GM10847 (cell line): ENCODE data around the gene PES1.

ENCODE experiments used
- POLR2A ChIP-seq: IDR thresholded peaks from 2 replicates; pipeline ENCODE4 v1.6.1; 2011; ENCODE audit not compliant: insufficient read length; ENCODE audit errors: extremely low read depth

PES1 gene

GRCh38 chr22:30612789-30613188 is 21.1 kb upstream of the PES1 start:
- TF ChIP-seq POLR2A = no peak

DNA sequence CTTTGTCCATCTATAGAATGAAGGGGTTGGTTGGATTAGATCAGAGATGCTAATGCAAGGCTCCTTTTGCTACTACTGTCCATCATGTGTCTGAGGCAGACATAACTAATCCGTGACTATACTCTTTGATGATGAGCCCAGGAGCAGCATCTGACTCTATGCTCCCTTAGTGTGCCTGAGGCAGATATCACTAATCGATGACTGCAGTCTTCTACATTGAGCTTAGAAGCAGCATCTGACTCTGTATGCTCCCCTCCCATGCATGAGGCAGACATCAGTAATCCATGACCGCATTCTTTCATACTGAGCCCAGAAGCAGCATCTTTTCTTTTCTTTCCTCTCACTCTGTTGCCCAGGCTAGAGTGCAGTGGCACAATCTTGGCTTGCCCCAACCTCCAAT is 19.5 kb upstream of the PES1 start:
- TF ChIP-seq POLR2A = no peak

- no peak for TF ChIP-seq POLR2A
Observed at GRCh38 chr22:30610299-30610698, 18.6 kb upstream of the PES1 start.

- no peak for TF ChIP-seq POLR2A
Observed at GRCh38 chr22:30609260-30610185, 17.8 kb upstream of the PES1 start.

DNA sequence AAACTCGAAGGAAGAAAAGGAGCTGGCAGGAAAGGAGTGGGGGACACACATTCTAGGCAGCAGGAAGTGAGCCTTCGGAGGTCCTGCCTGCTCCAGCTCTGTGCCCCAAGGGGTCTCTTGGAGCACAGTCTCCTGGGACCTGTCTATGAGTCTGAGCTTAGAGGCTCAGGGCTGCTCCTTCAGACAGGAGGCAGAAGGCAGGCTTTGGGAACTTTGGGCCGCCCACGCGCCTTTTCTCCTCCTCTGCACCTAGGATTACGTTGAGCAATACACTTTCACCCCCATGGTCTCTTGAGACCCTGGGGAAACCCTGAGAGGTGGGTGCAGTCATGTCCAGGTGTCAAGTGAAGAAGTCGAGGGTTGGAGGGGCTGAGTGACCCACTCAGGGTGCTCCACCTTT is 16.2 kb upstream of the PES1 start:
- TF ChIP-seq POLR2A = no peak

- TF ChIP-seq POLR2A = no peak
Observed at GRCh38 chr22:30607300-30607930, 15.7 kb upstream of the PES1 start.

- TF ChIP-seq POLR2A = no peak
Observed at GRCh38 chr22:30606455-30607299, 15.0 kb upstream of the PES1 start, which contains the start of gene TCN2. Gene TCN2, plus strand, starts transcription at chr22:30607174. Its CDS starts 158 bp downstream, at chr22:30607332.

GRCh38 chr22:30605449-30606110 is 13.9 kb upstream of the PES1 start:
- no peak for TF ChIP-seq POLR2A

GRCh38 chr22:30604723-30605122 is 13.0 kb upstream of the PES1 start:
- no peak for TF ChIP-seq POLR2A

DNA sequence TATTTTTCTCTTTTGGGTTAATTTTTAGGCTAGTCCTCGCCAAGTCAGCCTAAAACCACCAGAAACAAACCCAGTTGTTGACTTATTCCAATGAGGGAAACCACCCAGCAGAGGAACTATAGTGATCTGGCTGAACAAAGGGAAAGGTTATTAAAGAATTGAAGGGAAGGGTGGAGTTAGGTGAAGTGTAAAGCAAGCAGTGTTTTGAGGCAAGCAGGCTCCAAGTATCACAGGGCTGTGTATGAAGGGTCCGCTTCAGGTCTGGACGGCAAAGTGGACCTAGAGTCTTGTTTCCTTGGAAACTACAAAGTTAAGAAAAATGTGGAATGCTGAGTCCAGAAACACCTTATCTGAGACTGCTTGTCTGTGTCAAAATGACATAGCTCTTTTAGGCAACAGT is 12.1 kb upstream of the PES1 start:
- TF ChIP-seq POLR2A = no peak

GRCh38 chr22:30602049-30602448 is 10.3 kb upstream of the PES1 start:
- no peak for TF ChIP-seq POLR2A

GRCh38 chr22:30601464-30601863 is 9.8 kb upstream of the PES1 start:
- no peak for TF ChIP-seq POLR2A

DNA sequence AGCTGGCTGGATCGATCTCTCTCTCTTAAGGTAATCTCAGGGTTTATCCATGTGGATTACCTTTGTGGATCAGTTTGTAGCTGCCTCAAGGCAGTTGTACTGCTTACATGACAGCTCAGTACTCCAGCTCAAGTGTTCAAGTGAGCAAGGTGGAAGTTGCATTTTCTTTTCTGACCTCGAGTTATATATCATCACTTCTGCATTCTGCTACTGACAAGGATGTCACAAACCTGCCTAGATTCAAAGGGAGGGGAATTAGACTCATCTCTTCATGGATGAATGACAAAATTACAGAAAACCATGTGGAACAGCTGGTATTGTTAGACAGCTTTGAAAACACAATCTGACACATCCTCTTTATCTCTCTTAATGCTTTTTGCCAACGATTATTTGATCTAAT is 9.2 kb upstream of the PES1 start:
- no peak for TF ChIP-seq POLR2A

DNA sequence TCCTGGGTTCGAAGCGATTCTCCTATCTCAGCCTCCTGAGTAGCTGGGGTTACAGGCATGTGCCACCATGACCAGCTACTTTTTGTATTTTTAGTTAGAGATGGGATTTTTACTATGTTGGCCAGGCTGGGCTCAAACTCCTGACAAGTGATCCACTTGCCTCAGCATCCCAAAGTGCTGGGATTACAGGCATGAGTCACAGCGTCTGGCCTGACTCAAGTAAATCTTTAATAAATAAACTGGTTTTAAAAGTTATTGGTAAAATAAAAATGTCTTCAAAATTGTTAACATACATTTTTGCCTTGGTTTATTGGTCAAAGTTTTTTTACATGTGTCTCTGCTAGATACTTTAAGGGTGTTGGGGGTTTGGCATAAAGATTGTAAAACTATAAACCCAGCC is 7.3 kb upstream of the PES1 start:
- TF ChIP-seq POLR2A = no peak

DNA sequence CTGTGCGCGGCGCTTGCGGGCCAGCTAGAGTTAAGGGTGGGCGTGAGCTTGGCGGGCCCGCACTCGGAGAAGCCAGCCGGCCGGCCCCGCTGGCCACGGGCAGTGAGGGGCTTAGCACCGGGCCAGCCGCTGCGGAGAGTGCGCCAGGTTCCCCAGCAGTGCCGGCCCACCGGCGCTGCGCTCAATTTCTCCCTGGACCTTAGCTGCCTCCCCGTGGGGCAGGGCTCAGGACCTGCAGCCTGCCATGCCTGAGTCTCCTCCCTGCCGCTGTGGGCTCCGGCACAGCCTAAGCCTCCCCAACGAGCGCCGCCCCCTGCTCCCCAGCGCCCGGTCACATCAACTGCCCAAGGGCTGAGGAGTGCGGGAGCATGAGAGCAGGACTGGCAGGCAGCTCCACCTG is 5.2 kb upstream of the PES1 start:
- TF ChIP-seq POLR2A = no peak
